Stimulated activated naive B cell treated with anti-CD40 and anti-IgM and Interleukin-4, amounts not matched to agents 10 μg/mL and 1 μg/mL and 100 μg/mL, for 72 hours (primary cell): ENCODE measurements around the gene CAPZB.

Source experiments
- ATAC-seq, 2 donors: fragments of 150-1000 bp; cut with Tn5 transposase; replicated peaks; 2 replicates each; pipeline ENCODE4 v1.10.0; 2021; ENCODE audit warnings: moderate library complexity in 1 of 2
- DNase-seq: peaks from one replicate; pipeline ENCODE4 v3.0.0; 2021
- H3K27ac Mint-ChIP-seq: one replicate; pipeline ENCODE4 v1.8.0; 2022; ENCODE audit warnings: mild to moderate bottlenecking, mixed read lengths
- H3K27me3 Mint-ChIP-seq, 2 donors: one replicate each; pipeline ENCODE4 v1.8.0; 2022; ENCODE audit warnings: mixed read lengths in 2 of 2
- H3K36me3 Mint-ChIP-seq, 2 donors: one replicate each; pipeline ENCODE4 v1.8.0; 2022; ENCODE audit warnings: mixed read lengths in 2 of 2, mild to moderate bottlenecking in 1 of 2
- H3K4me1 Mint-ChIP-seq, 2 donors: one replicate each; pipeline ENCODE4 v1.8.0; 2022; ENCODE audit warnings: mixed read lengths in 2 of 2, mild to moderate bottlenecking in 1 of 2
- H3K4me3 Mint-ChIP-seq, 2 donors: one replicate each; pipeline ENCODE4 v1.8.0; 2022; ENCODE audit warnings: mild to moderate bottlenecking in 2 of 2, mixed read lengths in 2 of 2, moderate library complexity in 1 of 2
- H3K9me3 Mint-ChIP-seq, 2 donors: one replicate each; pipeline ENCODE4 v1.8.0; 2022; ENCODE audit warnings: mixed read lengths in 2 of 2, mild to moderate bottlenecking in 1 of 2

Gene CAPZB

GRCh38 chr1:19442154-19443096 is 42.9 kb downstream of the CAPZB start:
- DNase-seq (no peak), ATAC-seq (no peak)
- H3K36me3 Mint-ChIP-seq: peaks cover 12% of the 10 kb centered on the region in 2 donors
- H3K9me3 Mint-ChIP-seq: no peaks in the 10 kb centered on the region
- no peaks in the 10 kb centered on the region for H3K27me3 Mint-ChIP-seq
- H3K4me3 Mint-ChIP-seq: no peak overlapping the region
- peaks cover 44 to 81% of the 10 kb centered on the region in 2 donors for H3K4me1 Mint-ChIP-seq
- H3K27ac Mint-ChIP-seq: no peak overlapping the region

GRCh38 chr1:19441048-19441780 is 44.1 kb downstream of the CAPZB start:
- no peaks in the 10 kb centered on the region for H3K9me3 Mint-ChIP-seq
- ATAC-seq (no peak), DNase-seq (no peak)
- H3K27ac Mint-ChIP-seq: no peak overlapping the region
- peaks cover 20 to 21% of the 10 kb centered on the region in 2 donors for H3K36me3 Mint-ChIP-seq
- H3K27me3 Mint-ChIP-seq: no peaks in the 10 kb centered on the region
- H3K4me1 Mint-ChIP-seq: peaks cover 47 to 83% of the 10 kb centered on the region in 2 donors
- H3K4me3 Mint-ChIP-seq: no peak overlapping the region

GRCh38 chr1:19439464-19440171 is 45.7 kb downstream of the CAPZB start:
- no peak overlapping the region for H3K4me3 Mint-ChIP-seq
- H3K27ac Mint-ChIP-seq: peak overlapping the region; percentile 62
- no peaks in the 10 kb centered on the region for H3K27me3 Mint-ChIP-seq
- peaks cover 20% of the 10 kb centered on the region in 2 donors for H3K36me3 Mint-ChIP-seq
- ATAC-seq: peak; percentile 33 to 38
- no peak for DNase-seq
- H3K9me3 Mint-ChIP-seq: no peaks in the 10 kb centered on the region
- H3K4me1 Mint-ChIP-seq: peaks cover 42 to 78% of the 10 kb centered on the region in 2 donors

GRCh38 chr1:19438516-19439195 is 46.7 kb downstream of the CAPZB start:
- H3K4me3 Mint-ChIP-seq: no peak overlapping the region
- ATAC-seq (no peak), DNase-seq (no peak)
- peak overlapping the region; percentile 51 for H3K27ac Mint-ChIP-seq
- no peaks in the 10 kb centered on the region for H3K9me3 Mint-ChIP-seq
- H3K27me3 Mint-ChIP-seq: no peaks in the 10 kb centered on the region
- peaks cover 20 to 25% of the 10 kb centered on the region in 2 donors for H3K36me3 Mint-ChIP-seq
- H3K4me1 Mint-ChIP-seq: peaks cover 39 to 73% of the 10 kb centered on the region in 2 donors

- Mint-ChIP-seq H3K9me3 (no peaks in the 10 kb centered on the region), H3K27me3 (no peaks in the 10 kb centered on the region), H3K4me3 (no peak overlapping the region), H3K36me3 (peaks cover 20 to 30% of the 10 kb centered on the region in 2 donors), H3K4me1 (peaks cover 43 to 77% of the 10 kb centered on the region in 2 donors), H3K27ac (no peak overlapping the region)
- ATAC-seq (no peak), DNase-seq (no peak)
These were observed 47.4 kb downstream of the CAPZB start for GRCh38 chr1:19437891-19438294.

GRCh38 chr1:19436716-19437476 is 48.4 kb downstream of the CAPZB start:
- Mint-ChIP-seq H3K4me1 (peaks cover 43 to 76% of the 10 kb centered on the region in 2 donors), H3K4me3 (no peak overlapping the region), H3K27ac (peak overlapping the region; percentile 73), H3K27me3 (no peaks in the 10 kb centered on the region), H3K9me3 (no peaks in the 10 kb centered on the region), H3K36me3 (peaks cover 22 to 32% of the 10 kb centered on the region in 2 donors)
- DNase-seq: no peak
- ATAC-seq: no peak

GRCh38 chr1:19435851-19436455 is 49.4 kb downstream of the CAPZB start:
- Mint-ChIP-seq H3K9me3 (no peaks in the 10 kb centered on the region), H3K36me3 (peaks cover 22 to 32% of the 10 kb centered on the region in 2 donors), H3K4me3 (no peak overlapping the region), H3K27ac (peak overlapping the region; percentile 66), H3K27me3 (no peaks in the 10 kb centered on the region), H3K4me1 (peaks cover 41 to 73% of the 10 kb centered on the region in 2 donors)
- DNase-seq: no peak
- no peak for ATAC-seq

GRCh38 chr1:19435181-19435580 is 50.2 kb downstream of the CAPZB start:
- H3K27me3 Mint-ChIP-seq: no peaks in the 10 kb centered on the region
- DNase-seq: no peak
- H3K27ac Mint-ChIP-seq: no peak overlapping the region
- peaks cover 45 to 78% of the 10 kb centered on the region in 2 donors for H3K4me1 Mint-ChIP-seq
- H3K36me3 Mint-ChIP-seq: peaks cover 23 to 32% of the 10 kb centered on the region in 2 donors
- no peaks in the 10 kb centered on the region for H3K9me3 Mint-ChIP-seq
- no peak overlapping the region for H3K4me3 Mint-ChIP-seq
- ATAC-seq: no peak

GRCh38 chr1:19433719-19433998 is 51.7 kb downstream of the CAPZB start:
- H3K9me3 Mint-ChIP-seq: no peaks in the 10 kb centered on the region
- H3K27ac Mint-ChIP-seq: peak overlapping the region; percentile 28
- DNase-seq: no peak
- H3K36me3 Mint-ChIP-seq: peaks cover 26 to 36% of the 10 kb centered on the region in 2 donors
- no peak overlapping the region for H3K4me3 Mint-ChIP-seq
- peaks cover 51 to 78% of the 10 kb centered on the region in 2 donors for H3K4me1 Mint-ChIP-seq
- ATAC-seq: no peak
- H3K27me3 Mint-ChIP-seq: no peaks in the 10 kb centered on the region

- H3K9me3 Mint-ChIP-seq: no peaks in the 10 kb centered on the region
- H3K27me3 Mint-ChIP-seq: no peaks in the 10 kb centered on the region
- peaks cover 29 to 37% of the 10 kb centered on the region in 2 donors for H3K36me3 Mint-ChIP-seq
- no peak overlapping the region for H3K4me3 Mint-ChIP-seq
- H3K4me1 Mint-ChIP-seq: peaks cover 51 to 78% of the 10 kb centered on the region in 2 donors
- DNase-seq (no peak), ATAC-seq (no peak)
- no peak overlapping the region for H3K27ac Mint-ChIP-seq
These were observed 52.2 kb downstream of the CAPZB start for GRCh38 chr1:19432943-19433718.

GRCh38 chr1:19430121-19431068 is 54.9 kb downstream of the CAPZB start:
- ATAC-seq: peak; percentile 54 to 62
- Mint-ChIP-seq H3K9me3 (no peaks in the 10 kb centered on the region), H3K27ac (peak overlapping the region; percentile 48), H3K36me3 (peaks cover 16 to 24% of the 10 kb centered on the region in 2 donors), H3K4me3 (peak overlapping the region in 1 of 2 donors; percentile 2), H3K27me3 (no peaks in the 10 kb centered on the region), H3K4me1 (peaks cover 45 to 65% of the 10 kb centered on the region in 2 donors)
- DNase-seq: no peak
